T-cell (primary cell): ENCODE results near the gene FHIT. TPM values are rescaled to one million over a fixed set of nuclear protein-coding genes. Genes with fewer than 3 reads are reported as not detected.
"Not testable (repeated sequence)": the region's sequence is repeated elsewhere in the genome, so short reads cannot be mapped to it uniquely, and the experiment has no call there.

Experiments used
- ATAC-seq, 4 experiments: fragments of 200-7000 bp in 3 of 4; fragments of 150-1000 bp in 1 of 4; cut with Tn5 transposase; replicated peaks in 1 of 4; 1 replicate in 3 of 4; 2 replicates in 1 of 4; pipeline ENCODE4 v1.10.0; 2021; ENCODE audit warnings: moderate library complexity in 3 of 4, mild to moderate bottlenecking in 2 of 4, moderate number of reproducible peaks in 1 of 4
- CTCF ChIA-PET, 2 donors: fragments of 300-600 bp; sonication (Branson Sonifier 250); formaldehyde crosslinking; loops; one replicate each; lab custom pipeline; 2022; ENCODE audit warnings: antibody characterized with exemption in 2 of 2; lab: Charles Lee
- POLR2A ChIA-PET, 2 donors: fragments of 300-600 bp; sonication (Branson Sonifier 250); formaldehyde crosslinking; loops; one replicate each; lab custom pipeline; 2022; ENCODE audit warnings: antibody characterized with exemption in 2 of 2; lab: Charles Lee
- DNase-seq, 35 experiments: peaks; one replicate each; pipeline versions ENCODE4 v3.0.0 to v3.0.0-alpha.2; 2013 to 2023
- H3K27ac ChIP-seq: one replicate; pipeline ENCODE4 v1.5.1; 2013; ENCODE audit warnings: low read length
- H3K27me3 ChIP-seq, 2 experiments: replicated peaks in 1 of 2; 1 replicate in 1 of 2; 2 replicates in 1 of 2; pipeline versions ENCODE4 v1.6.1 to v1.7.0; 2013; ENCODE audit warnings: low read length in 1 of 2, mixed read lengths in 1 of 2; ENCODE audit not compliant: control insufficient read depth in 2 of 2, insufficient read depth in 2 of 2; ENCODE audit errors: extremely low read depth in 1 of 2
- H3K36me3 ChIP-seq, 2 donors: 1 replicate in 1 of 2; 2 replicates in 1 of 2; pipeline versions ENCODE4 v1.6.1 to v1.7.0; 2013; ENCODE audit warnings: low read length in 1 of 2; ENCODE audit not compliant: control insufficient read depth in 2 of 2, insufficient read depth in 1 of 2; ENCODE audit errors: extremely low read depth in 1 of 2
- H3K4me1 ChIP-seq, 2 experiments: 1 replicate in 1 of 2; 2 replicates in 1 of 2; pipeline versions ENCODE4 v1.6.1 to v1.7.0; 2013; ENCODE audit warnings: low read length in 2 of 2, mixed read lengths in 1 of 2; ENCODE audit not compliant: insufficient read depth in 2 of 2, control insufficient read depth in 1 of 2; ENCODE audit errors: extremely low read depth in 1 of 2
- H3K4me3 ChIP-seq, 2 donors: 1 replicate in 1 of 2; 2 replicates in 1 of 2; pipeline versions ENCODE4 v1.5.1 to v1.7.0; 2013; ENCODE audit warnings: mild to moderate bottlenecking in 2 of 2, low read length in 1 of 2, moderate library complexity in 1 of 2; ENCODE audit not compliant: control insufficient read depth in 1 of 2; ENCODE audit errors: extremely low read depth in 1 of 2
- H3K9me3 ChIP-seq: 2 replicates; pipeline ENCODE4 v1.7.0; 2013
- H3K27ac Mint-ChIP-seq, 2 donors: one replicate each; pipeline ENCODE4 v1.8.0; 2020 to 2021; ENCODE audit warnings: mild to moderate bottlenecking in 2 of 2, mixed read lengths in 2 of 2
- H3K27me3 Mint-ChIP-seq, 2 donors: one replicate each; pipeline ENCODE4 v1.8.0; 2021 to 2022; ENCODE audit warnings: mixed read lengths in 2 of 2
- H3K36me3 Mint-ChIP-seq: one replicate; pipeline ENCODE4 v1.8.0; 2021; ENCODE audit warnings: mixed read lengths
- H3K4me1 Mint-ChIP-seq, 3 donors: one replicate each; pipeline ENCODE4 v1.8.0; 2020 to 2022; ENCODE audit warnings: mixed read lengths in 3 of 3, mild to moderate bottlenecking in 1 of 3
- H3K4me3 Mint-ChIP-seq, 3 donors: one replicate each; pipeline ENCODE4 v1.8.0; 2020 to 2022; ENCODE audit warnings: mild to moderate bottlenecking in 3 of 3, mixed read lengths in 3 of 3, moderate library complexity in 3 of 3
- H3K9me3 Mint-ChIP-seq, 3 donors: one replicate each; pipeline ENCODE4 v1.8.0; 2020 to 2022; ENCODE audit warnings: mixed read lengths in 3 of 3
- WGBS: methylation state at CpG from one replicate; pipeline ENCODE4 v1.1.5; 2013; ENCODE audit warnings: missing lambda C conversion rate; ENCODE audit not compliant: insufficient coverage; 5-methylcytosine and 5-hydroxymethylcytosine counted together
- total RNA-seq, 35 experiments: library from RNA in 6 of 35; stranded (reverse) in 6 of 35; fragments of 120-200 nt in 1 of 35; gene quantifications; one replicate each; pipeline versions ENCODE4 v1.2.1 to v1.2.4 and lab custom pipeline; 2013 to 2026

Gene FHIT
- total RNA-seq, 5 donors from 2014 or later (not counting 1 experiment from before 2014, with no cell fraction given), result 33.1 to 197 (median 78.3) TPM

DNA sequence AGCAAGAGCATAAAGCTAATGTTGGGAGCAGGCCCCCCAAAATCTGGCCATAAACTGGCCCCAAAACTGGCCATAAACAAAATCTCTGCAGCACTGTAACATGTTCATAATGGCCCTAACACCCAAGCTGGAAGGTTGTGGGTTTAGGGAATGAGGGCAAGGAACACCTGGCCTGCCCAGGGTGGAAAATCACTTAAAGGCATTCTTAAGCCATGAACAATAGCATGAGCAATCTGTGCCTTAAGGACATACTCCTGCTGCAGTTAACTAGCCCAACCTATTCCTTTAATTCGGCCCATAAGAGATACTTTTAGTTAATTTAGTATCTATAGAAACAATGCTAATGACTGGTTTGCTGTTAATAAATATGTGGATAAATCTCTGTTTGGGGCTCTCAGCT, 264.1 kb downstream of the FHIT start:
- H3K27ac ChIP-seq, DNase-seq, CTCF ChIA-PET, H3K27ac Mint-ChIP-seq, H3K9me3 ChIP-seq, ATAC-seq, POLR2A ChIA-PET, H3K4me1 ChIP-seq, H3K4me3 ChIP-seq, H3K27me3 ChIP-seq, H3K4me1 Mint-ChIP-seq, H3K4me3 Mint-ChIP-seq, H3K36me3 Mint-ChIP-seq, H3K27me3 Mint-ChIP-seq, H3K36me3 ChIP-seq: not testable (repeated sequence)
- no CpG with 5 or more reads among the region's 1 CpG for WGBS
- H3K9me3 Mint-ChIP-seq, result peaks cover 9 to 20% (median 15%) of the 10 kb centered on the region in 3 donors

DNA sequence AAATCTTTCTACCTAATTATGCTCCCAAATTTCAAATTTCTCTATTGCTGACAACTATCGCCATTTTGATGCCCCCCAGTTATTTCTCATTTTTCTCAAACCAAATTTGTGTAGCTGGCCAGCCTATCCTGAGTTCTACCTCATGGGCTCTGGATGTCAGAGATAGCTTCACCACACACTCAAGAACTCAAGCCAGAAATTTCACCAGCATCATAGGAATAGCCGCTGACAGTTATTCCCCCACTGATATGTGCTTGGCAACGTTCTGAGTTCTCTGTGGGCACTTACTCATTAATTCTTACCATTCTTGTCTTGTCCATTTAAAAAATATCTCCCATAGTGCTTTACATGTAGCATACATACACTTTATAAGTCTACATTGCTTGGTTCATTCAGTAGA, 264.7 kb downstream of the FHIT start:
- H3K4me3 Mint-ChIP-seq, result no peak overlapping the region
- Histone ChIP-seq H3K4me3 (no peak overlapping the region), H3K27me3 (no peaks in the 10 kb centered on the region), H3K4me1 (no peaks in the 10 kb centered on the region), H3K27ac (no peak overlapping the region), H3K9me3 (no peaks in the 10 kb centered on the region), H3K36me3 (no peaks in the 10 kb centered on the region)
- 93% methylated on average over 2 of the region's 3 CpGs for WGBS
- CTCF ChIA-PET, result no interaction called here
- no peaks in the 10 kb centered on the region for H3K36me3 Mint-ChIP-seq
- H3K27ac Mint-ChIP-seq, result no peak overlapping the region
- no peaks in the 10 kb centered on the region for H3K27me3 Mint-ChIP-seq
- no peak for ATAC-seq
- no peaks in the 10 kb centered on the region for H3K4me1 Mint-ChIP-seq
- POLR2A ChIA-PET, result no interaction called here
- DNase-seq, result no peak
- H3K9me3 Mint-ChIP-seq, result peaks cover 9 to 20% (median 15%) of the 10 kb centered on the region in 3 donors

DNA sequence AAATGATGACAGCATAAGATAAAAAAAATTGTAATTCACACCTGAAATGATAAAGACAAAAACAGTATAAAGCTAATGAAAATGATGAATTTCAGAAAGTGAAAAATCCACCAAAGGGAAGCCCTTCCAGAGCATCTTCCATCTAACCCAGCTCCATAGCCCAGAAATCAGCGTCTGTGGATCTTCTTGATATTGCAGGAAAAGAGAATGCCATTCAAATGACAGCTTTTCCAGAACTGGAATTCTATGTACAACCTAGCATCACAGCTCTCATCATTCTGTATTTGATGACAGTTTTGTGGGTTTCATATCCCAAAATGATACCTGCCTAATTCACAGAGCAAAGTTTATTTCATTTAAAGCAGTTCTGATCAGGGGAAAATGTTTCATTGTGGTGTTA, 267.3 kb downstream of the FHIT start:
- DNase-seq (no peak), ATAC-seq (no peak)
- POLR2A ChIA-PET, result no interaction called here
- H3K9me3 Mint-ChIP-seq, result peaks cover 9 to 20% (median 15%) of the 10 kb centered on the region in 3 donors
- H3K4me3 Mint-ChIP-seq, result no peak overlapping the region
- Histone ChIP-seq H3K27me3 (no peaks in the 10 kb centered on the region), H3K27ac (no peak overlapping the region), H3K4me1 (no peaks in the 10 kb centered on the region), H3K4me3 (no peak overlapping the region), H3K36me3 (no peaks in the 10 kb centered on the region), H3K9me3 (no peaks in the 10 kb centered on the region)
- CTCF ChIA-PET, result no interaction called here
- no peaks in the 10 kb centered on the region for H3K27me3 Mint-ChIP-seq
- H3K36me3 Mint-ChIP-seq, result no peaks in the 10 kb centered on the region
- no CpG with 5 or more reads among the region's 1 CpG for WGBS
- H3K27ac Mint-ChIP-seq, result no peak overlapping the region
- H3K4me1 Mint-ChIP-seq, result no peaks in the 10 kb centered on the region

DNA sequence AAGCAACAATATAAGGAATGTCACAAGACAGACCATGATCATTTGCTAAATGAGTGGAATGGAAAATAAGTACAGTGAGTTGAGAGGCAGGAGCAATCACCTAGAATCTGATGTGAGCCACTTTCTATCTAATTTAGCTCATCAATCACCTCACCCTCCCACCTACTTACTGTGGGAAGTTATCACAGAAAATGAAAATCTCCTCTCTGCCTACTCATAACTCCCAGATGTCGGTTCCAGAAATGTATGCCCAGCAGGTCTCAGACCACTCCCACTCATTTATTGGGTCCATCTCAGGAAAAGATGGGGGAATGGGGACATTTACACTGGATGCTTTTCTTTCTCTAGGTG, 270.9 kb downstream of the FHIT start:
- WGBS, result no CpG with 5 or more reads among the region's 1 CpG
- peaks cover 2 to 8% (median 3%) of the 10 kb centered on the region in 3 donors for H3K9me3 Mint-ChIP-seq
- ChIA-PET POLR2A (no interaction called here), CTCF (no interaction called here)
- Histone ChIP-seq H3K36me3 (no peaks in the 10 kb centered on the region), H3K4me1 (no peaks in the 10 kb centered on the region), H3K9me3 (no peaks in the 10 kb centered on the region), H3K27ac (no peak overlapping the region), H3K4me3 (no peak overlapping the region), H3K27me3 (no peaks in the 10 kb centered on the region)
- no peaks in the 10 kb centered on the region for H3K4me1 Mint-ChIP-seq
- no peak overlapping the region for H3K4me3 Mint-ChIP-seq
- H3K27me3 Mint-ChIP-seq, result no peaks in the 10 kb centered on the region
- no peak for DNase-seq
- peaks cover 2% of the 10 kb centered on the region for H3K36me3 Mint-ChIP-seq
- ATAC-seq, result no peak
- no peak overlapping the region for H3K27ac Mint-ChIP-seq

DNA sequence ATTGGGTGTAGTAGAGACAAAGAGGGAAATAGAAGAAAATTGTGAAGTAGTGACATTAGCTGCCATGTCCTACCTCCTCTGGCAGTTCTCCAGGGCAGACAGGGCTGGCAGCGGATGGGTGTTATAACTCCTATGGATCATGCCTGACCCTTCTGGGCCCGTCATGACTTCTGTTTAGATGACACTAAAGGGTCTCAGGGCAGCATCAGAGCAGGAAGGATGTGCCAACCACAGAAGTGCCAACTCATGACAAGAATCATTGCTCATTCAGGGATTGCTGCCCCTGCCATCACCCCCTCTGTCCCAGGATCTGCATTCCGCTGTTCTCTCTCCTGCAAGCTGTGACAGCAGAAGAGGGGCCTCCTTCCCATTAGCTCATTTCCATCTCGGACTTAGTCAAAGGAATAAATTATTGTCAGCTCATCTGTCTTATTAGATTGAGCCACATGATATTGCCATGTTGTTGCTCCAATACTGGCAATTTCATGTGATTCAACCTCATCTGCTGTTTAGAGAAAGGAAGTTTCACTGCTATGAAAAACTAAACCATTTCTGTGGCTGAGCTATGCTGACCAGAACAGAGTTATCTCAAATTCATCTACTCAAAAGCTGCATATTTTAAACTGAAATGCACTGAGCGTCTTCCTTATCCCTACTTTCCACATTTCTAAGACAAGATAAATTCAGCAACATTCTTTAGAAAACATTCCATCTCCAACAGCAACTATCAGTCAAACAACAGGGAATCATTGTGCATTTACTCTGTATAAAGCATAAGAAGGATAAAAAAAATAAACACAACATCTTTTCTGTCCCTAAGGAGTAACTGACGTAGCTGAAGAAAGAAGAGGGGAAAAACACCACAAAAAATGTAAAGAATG, 271.6 kb downstream of the FHIT start:
- WGBS, result 65% methylated on average over 4 of the region's 6 CpGs
- POLR2A ChIA-PET, result no interaction called here

DNA sequence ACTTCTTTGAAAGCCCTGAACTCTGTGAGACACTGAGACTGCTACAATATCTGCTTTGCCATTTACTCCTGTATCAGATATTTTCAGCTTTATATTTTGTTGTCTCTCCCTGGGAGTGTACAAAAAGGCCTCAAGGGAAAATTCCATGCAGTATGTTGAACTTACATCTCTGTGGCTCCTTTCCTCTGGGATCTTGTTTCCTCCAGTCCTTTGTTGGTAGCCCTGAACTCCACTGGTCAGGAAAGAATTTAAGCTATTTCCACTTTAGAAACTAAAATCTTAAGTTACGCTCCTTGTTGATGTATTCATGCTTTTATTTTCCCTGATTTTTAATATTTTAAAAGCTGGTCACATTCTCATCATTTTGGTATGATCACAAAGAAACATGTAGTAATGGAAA, 277.9 kb downstream of the FHIT start:
- no CpG with 5 or more reads among the region's 1 CpG for WGBS
- Histone ChIP-seq H3K36me3 (no peaks in the 10 kb centered on the region), H3K9me3 (no peaks in the 10 kb centered on the region), H3K27ac (no peak overlapping the region), H3K27me3 (no peaks in the 10 kb centered on the region), H3K4me1 (no peaks in the 10 kb centered on the region), H3K4me3 (no peak overlapping the region)
- no peak overlapping the region for H3K4me3 Mint-ChIP-seq
- H3K27ac Mint-ChIP-seq, result no peak overlapping the region
- peaks cover 10 to 23% (median 16%) of the 10 kb centered on the region in 3 donors for H3K9me3 Mint-ChIP-seq
- POLR2A ChIA-PET, result no interaction called here
- CTCF ChIA-PET, result no interaction called here
- ATAC-seq, result no peak
- H3K4me1 Mint-ChIP-seq, result no peaks in the 10 kb centered on the region
- H3K27me3 Mint-ChIP-seq, result no peaks in the 10 kb centered on the region
- DNase-seq, result no peak
- H3K36me3 Mint-ChIP-seq, result peaks cover 11% of the 10 kb centered on the region

More for the DNA sequence above, 271.6 kb downstream of the FHIT start:
- Mint-ChIP-seq H3K9me3 (peaks cover 2 to 4% (median 3%) of the 10 kb centered on the region in 3 donors), H3K27me3 (no peaks in the 10 kb centered on the region), H3K4me3 (no peak overlapping the region), H3K36me3 (peaks cover 2% of the 10 kb centered on the region), H3K27ac (no peak overlapping the region), H3K4me1 (no peaks in the 10 kb centered on the region)
- Histone ChIP-seq H3K4me1 (no peaks in the 10 kb centered on the region), H3K4me3 (no peak overlapping the region), H3K36me3 (no peaks in the 10 kb centered on the region), H3K27ac (no peak overlapping the region), H3K9me3 (no peaks in the 10 kb centered on the region), H3K27me3 (no peaks in the 10 kb centered on the region)
- ATAC-seq (no peak), DNase-seq (no peak)
- CTCF ChIA-PET, result no interaction called here
